BE2C (cell line): ENCODE measurements around the gene TGFBI.

ENCODE experiments used
- DNase-seq: peaks from one replicate; pipeline ENCODE4 v3.0.0-alpha.2; 2020
- H3K27me3 ChIP-seq: fragments of 250-450 bp; sonication (Bioruptor Pico); 2 replicates; pipeline ENCODE4 v1.5.1; 2020; ENCODE audit warnings: mild to moderate bottlenecking
- H3K36me3 ChIP-seq: fragments of 250-450 bp; sonication (Bioruptor Pico); 2 replicates; pipeline ENCODE4 v1.5.1; 2020; ENCODE audit warnings: mild to moderate bottlenecking
- H3K4me1 ChIP-seq: fragments of 250-450 bp; sonication (Bioruptor Pico); 2 replicates; pipeline ENCODE4 v1.5.1; 2020
- H3K4me3 ChIP-seq: 2 replicates; pipeline ENCODE4 v1.5.1; 2011; ENCODE audit warnings: low read depth, low read length
- H3K9me3 ChIP-seq: fragments of 250-450 bp; sonication (Bioruptor Pico); 2 replicates; pipeline ENCODE4 v1.5.1; 2020
- TF ChIP-seq, protein P1 (sequence below): IDR thresholded peaks from 2 replicates; pipeline ENCODE4 v1.5.1; 2012; ENCODE audit warnings: mild to moderate bottlenecking, low read depth, low read length

The TGFBI gene

DNA sequence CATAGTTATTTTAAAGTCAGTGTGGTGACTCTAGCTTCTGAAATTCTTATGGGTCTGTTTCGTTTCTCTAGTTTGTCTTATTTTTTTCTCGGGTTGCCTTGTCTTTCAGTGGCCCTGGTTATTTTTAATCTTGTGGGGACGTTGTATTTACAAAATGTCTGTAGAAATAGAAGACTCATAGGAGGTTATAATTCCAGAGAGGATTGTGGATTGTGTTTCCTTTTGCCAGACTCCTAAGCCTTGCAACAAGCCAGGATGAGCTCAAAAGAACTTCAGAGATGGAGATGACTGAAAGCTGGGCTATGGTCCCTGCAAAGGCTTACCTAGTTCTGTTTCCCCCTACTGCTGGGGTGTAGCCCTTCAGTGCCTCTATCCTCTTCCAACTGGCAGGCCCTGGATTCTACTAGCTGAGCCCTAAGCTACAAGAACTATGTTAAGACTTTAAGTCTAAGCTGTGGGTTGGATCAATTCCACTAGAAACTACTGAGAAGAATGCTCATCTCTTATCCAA, 41.8 kb upstream of the TGFBI start:
- H3K36me3 ChIP-seq, result no peaks in the 10 kb centered on the region
- no peak for DNase-seq
- H3K4me3 ChIP-seq, result no peak overlapping the region
- H3K27me3 ChIP-seq, result peaks cover 15% of the 10 kb centered on the region
- 0 out of 2 replicates have a peak, but pooled peaks cover 3% of the 10 kb centered on the region for H3K4me1 ChIP-seq
- H3K9me3 ChIP-seq, result no peaks in the 10 kb centered on the region
- TF ChIP-seq, protein P1, sequence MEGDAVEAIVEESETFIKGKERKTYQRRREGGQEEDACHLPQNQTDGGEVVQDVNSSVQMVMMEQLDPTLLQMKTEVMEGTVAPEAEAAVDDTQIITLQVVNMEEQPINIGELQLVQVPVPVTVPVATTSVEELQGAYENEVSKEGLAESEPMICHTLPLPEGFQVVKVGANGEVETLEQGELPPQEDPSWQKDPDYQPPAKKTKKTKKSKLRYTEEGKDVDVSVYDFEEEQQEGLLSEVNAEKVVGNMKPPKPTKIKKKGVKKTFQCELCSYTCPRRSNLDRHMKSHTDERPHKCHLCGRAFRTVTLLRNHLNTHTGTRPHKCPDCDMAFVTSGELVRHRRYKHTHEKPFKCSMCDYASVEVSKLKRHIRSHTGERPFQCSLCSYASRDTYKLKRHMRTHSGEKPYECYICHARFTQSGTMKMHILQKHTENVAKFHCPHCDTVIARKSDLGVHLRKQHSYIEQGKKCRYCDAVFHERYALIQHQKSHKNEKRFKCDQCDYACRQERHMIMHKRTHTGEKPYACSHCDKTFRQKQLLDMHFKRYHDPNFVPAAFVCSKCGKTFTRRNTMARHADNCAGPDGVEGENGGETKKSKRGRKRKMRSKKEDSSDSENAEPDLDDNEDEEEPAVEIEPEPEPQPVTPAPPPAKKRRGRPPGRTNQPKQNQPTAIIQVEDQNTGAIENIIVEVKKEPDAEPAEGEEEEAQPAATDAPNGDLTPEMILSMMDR, result no peak

DNA sequence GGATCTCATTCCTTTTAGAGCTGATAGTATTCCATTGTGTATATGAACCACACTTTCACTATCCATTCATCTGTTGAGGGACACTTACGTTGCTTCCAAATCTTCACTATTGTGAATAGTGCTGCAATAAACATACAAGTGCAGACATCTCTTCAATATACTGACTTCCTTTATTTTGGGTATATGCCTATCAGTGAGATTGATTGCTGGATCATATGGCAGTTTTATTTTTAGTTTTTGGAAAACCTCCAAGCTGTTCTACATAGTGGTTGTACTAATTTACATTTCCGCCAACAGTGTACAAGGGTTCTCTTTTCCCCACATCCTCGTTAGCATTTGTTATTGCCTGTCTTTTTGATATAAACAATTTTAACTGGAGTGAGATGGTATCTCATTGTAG, 40.2 kb upstream of the TGFBI start:
- Histone ChIP-seq H3K4me1 (peaks cover 3% of the 10 kb centered on the region; the same call in 1 of the 2 replicates), H3K4me3 (no peak overlapping the region), H3K27me3 (peaks cover 15% of the 10 kb centered on the region), H3K9me3 (no peaks in the 10 kb centered on the region), H3K36me3 (no peaks in the 10 kb centered on the region)
- DNase-seq, result no peak
- TF ChIP-seq, protein P1, result no peak

DNA sequence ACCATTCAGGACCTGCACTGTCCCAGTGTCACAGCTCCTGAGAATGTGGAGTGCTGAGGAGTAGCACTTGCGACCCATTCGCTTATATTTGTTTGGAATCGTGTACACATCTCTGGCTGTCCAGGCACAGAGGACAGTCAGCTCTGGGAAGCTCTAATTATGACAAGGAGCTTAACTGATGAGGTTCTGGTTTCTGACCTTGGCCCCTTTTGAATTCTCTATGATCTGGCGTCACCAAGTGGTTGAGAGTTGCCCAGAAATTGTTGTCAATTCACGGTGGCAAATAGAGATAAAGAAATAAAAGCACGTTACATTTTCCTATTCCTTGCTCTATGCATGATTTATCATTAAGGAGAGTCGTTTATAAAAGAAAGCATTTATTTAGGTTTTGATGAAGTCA, 39.1 kb upstream of the TGFBI start:
- peaks cover 15% of the 10 kb centered on the region for H3K27me3 ChIP-seq
- no peaks in the 10 kb centered on the region for H3K9me3 ChIP-seq
- TF ChIP-seq, protein P1, result peak; percentile 26; the same call in 1 of the 2 replicates
- no peaks in the 10 kb centered on the region for H3K36me3 ChIP-seq
- no peak overlapping the region for H3K4me3 ChIP-seq
- peaks cover 3% of the 10 kb centered on the region; the same call in 1 of the 2 replicates for H3K4me1 ChIP-seq
- DNase-seq, result no peak

DNA sequence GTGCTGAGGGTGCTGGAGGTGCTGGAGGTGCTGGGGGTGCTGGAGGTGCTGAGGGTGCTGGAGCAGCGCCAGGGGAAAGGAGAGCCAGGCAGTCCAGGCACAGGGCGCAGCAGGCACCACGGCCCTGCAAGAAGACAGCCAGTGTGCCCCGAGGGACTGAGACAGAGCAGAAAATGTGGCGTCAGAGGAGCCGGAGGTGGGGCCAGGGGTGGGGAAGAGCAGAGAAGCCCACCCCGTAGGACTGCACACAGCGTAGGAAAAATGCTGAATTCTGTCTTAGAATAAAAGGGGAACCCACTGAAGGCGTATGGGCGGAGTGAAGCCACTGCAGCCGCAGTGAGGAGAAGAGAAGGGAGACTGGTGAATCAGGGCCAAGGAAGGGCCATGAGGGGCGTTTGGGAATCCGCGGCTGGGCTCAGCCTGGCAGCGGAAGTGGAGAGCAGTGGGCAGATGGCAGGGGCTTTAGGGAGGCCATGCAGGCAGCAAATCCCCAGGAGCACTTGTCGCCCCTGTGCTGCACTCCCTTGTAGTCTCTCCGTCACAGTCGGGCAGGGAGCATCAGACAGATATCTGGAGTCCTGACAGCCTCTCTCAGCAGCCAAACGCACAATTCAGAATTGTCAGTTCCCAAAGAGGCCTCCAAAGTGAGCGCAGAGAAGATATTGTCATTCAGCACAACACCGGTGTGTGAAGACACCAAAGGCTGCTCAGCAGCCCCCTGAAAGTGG, 38.1 kb upstream of the TGFBI start:
- H3K27me3 ChIP-seq, result peaks cover 19% of the 10 kb centered on the region
- H3K4me3 ChIP-seq, result peak overlapping the region; percentile 25
- DNase-seq, result peak; percentile 51
- TF ChIP-seq, protein P1, result no peak
- H3K36me3 ChIP-seq, result no peaks in the 10 kb centered on the region
- no peaks in the 10 kb centered on the region for H3K9me3 ChIP-seq
- H3K4me1 ChIP-seq, result peaks cover 3% of the 10 kb centered on the region; the same call in 1 of the 2 replicates

DNA sequence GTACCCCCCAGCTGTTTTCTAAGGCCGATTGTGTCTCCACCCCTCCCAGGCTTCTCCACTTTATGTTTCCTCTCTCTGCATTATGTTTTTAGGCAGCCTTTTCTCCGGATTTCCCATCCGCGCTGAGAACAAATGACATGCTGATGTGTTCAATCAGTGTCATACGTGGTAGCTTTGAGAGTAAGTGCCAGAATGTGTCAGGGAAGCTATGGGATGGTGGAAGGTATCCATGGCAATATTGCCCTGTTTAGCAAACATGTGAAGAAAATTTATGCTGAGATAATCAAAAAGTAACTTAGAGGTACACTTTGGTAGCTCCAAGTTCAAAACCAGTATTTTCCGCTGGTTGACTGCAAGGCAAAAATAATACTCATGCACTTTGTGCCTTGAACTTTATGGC, 37.4 kb upstream of the TGFBI start:
- Histone ChIP-seq H3K4me3 (no peak overlapping the region), H3K36me3 (no peaks in the 10 kb centered on the region), H3K27me3 (peaks cover 24% of the 10 kb centered on the region), H3K9me3 (no peaks in the 10 kb centered on the region), H3K4me1 (peaks cover 3% of the 10 kb centered on the region; the same call in 1 of the 2 replicates)
- no peak for DNase-seq
- TF ChIP-seq, protein P1, result no peak

DNA sequence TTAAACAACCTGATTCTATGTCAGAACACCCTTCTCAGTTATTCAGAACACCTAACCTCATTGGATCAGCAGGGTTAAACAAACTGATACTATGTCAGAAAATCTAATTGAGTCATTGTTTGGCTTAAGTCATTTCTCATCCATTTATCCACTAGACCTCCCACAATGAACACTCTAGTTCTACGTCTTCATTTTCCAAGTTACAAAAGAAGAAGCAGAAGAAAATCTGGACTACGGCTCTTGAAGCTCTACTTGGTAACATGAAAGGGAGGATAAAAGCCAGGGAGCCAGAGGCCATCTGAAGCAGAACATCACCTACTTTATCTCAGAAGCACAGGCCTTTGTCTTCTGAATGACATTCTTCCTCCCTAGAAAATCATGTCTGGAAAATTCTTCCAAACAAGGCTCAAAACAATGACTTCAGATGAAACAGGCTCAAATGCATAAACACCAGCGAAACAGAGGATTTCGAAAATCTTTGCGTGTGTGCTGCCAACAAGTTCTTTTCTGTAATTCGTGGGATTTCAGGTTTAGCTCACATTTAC, 35.4 kb upstream of the TGFBI start:
- peaks cover 28% of the 10 kb centered on the region for H3K27me3 ChIP-seq
- no peak overlapping the region for H3K4me3 ChIP-seq
- TF ChIP-seq, protein P1, result no peak
- no peaks in the 10 kb centered on the region for H3K9me3 ChIP-seq
- H3K36me3 ChIP-seq, result no peaks in the 10 kb centered on the region
- peaks cover 3% of the 10 kb centered on the region; the same call in 1 of the 2 replicates for H3K4me1 ChIP-seq
- DNase-seq, result no peak
